ENCODE data around the gene ARHGAP26. TPM values are rescaled to one million over a fixed set of nuclear protein-coding genes. Genes with fewer than 3 reads are reported as not detected.

The ARHGAP26 gene
- total RNA-seq, 4 donors from 2014 or later = 11.1 to 36.1 (median 21.8) TPM

DNA sequence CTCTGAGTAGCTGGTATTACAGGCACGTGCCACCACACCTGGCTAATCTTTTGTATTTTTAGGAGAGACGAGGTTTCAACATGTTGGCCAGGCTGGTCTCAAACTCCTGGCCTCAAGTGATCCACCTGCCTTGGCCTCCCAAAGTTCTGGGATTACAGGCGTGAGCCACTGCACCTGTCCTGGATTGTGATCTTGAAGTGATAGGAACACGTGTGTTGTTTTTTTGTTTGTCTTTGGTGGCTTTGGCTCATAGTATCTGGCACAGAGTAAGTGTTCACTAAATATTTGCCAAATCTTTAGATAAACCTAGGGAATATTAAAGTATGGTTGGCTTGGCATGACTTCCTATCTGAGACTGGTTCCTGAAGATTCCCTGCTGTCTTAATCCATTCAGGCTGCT lies 172.7 kb downstream of the ARHGAP26 start:
- TF ChIP-seq POLR2AphosphoS5 (IDR thresholded peaks at IDR 0.05) = no peak
- TF ChIP-seq POLR2A (IDR thresholded peaks at IDR 0.05) = no peak
- TF ChIP-seq EP300 (IDR thresholded peaks at IDR 0.05) = no peak
- TF ChIP-seq, protein P1, sequence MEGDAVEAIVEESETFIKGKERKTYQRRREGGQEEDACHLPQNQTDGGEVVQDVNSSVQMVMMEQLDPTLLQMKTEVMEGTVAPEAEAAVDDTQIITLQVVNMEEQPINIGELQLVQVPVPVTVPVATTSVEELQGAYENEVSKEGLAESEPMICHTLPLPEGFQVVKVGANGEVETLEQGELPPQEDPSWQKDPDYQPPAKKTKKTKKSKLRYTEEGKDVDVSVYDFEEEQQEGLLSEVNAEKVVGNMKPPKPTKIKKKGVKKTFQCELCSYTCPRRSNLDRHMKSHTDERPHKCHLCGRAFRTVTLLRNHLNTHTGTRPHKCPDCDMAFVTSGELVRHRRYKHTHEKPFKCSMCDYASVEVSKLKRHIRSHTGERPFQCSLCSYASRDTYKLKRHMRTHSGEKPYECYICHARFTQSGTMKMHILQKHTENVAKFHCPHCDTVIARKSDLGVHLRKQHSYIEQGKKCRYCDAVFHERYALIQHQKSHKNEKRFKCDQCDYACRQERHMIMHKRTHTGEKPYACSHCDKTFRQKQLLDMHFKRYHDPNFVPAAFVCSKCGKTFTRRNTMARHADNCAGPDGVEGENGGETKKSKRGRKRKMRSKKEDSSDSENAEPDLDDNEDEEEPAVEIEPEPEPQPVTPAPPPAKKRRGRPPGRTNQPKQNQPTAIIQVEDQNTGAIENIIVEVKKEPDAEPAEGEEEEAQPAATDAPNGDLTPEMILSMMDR (IDR thresholded peaks at IDR 0.05) = no peak
- H3K27ac ChIP-seq = no peak overlapping the region
- no peak for DNase-seq (ENCODE audit: low spot score in 2 of 2)
- 70% methylated on average over 4 of the region's 4 CpGs for WGBS
- no peaks in the 10 kb centered on the region for H3K9me3 ChIP-seq
- H3K27me3 ChIP-seq = no peaks in the 10 kb centered on the region
- H3K4me3 ChIP-seq = no peak overlapping the region
- no peaks in the 10 kb centered on the region for H3K36me3 ChIP-seq
- peaks cover 6% of the 10 kb centered on the region for H3K4me1 ChIP-seq

- WGBS = 36% methylated on average over 1 of the region's 1 CpG
- TF ChIP-seq POLR2A (IDR thresholded peaks at IDR 0.05) = no peak
- TF ChIP-seq, protein P1 (IDR thresholded peaks at IDR 0.05) = no peak
- TF ChIP-seq POLR2AphosphoS5 (IDR thresholded peaks at IDR 0.05) = no peak
- no peak for TF ChIP-seq EP300 (IDR thresholded peaks at IDR 0.05)
Measured at GRCh38 chr5:142944140-142944539, 174.0 kb downstream of the ARHGAP26 start.

GRCh38 chr5:142945321-142945720 lies 175.1 kb downstream of the ARHGAP26 start:
- Histone ChIP-seq H3K27me3 (no peaks in the 10 kb centered on the region), H3K36me3 (no peaks in the 10 kb centered on the region), H3K4me3 (no peak overlapping the region), H3K9me3 (no peaks in the 10 kb centered on the region), H3K27ac (no peak overlapping the region), H3K4me1 (peaks cover 6% of the 10 kb centered on the region)
- no peak for DNase-seq (ENCODE audit: low spot score in 2 of 2)
- no peak for TF ChIP-seq EP300 (IDR thresholded peaks at IDR 0.05)
- no peak for TF ChIP-seq POLR2AphosphoS5 (IDR thresholded peaks at IDR 0.05)
- TF ChIP-seq POLR2A (IDR thresholded peaks at IDR 0.05) = no peak
- TF ChIP-seq, protein P1 (IDR thresholded peaks at IDR 0.05) = no peak
- WGBS = 78% methylated on average over 3 of the region's 3 CpGs

More at GRCh38 chr5:142944140-142944539, 174.0 kb downstream of the ARHGAP26 start:
- Histone ChIP-seq H3K4me3 (no peak overlapping the region), H3K27me3 (no peaks in the 10 kb centered on the region), H3K9me3 (no peaks in the 10 kb centered on the region), H3K27ac (no peak overlapping the region), H3K4me1 (peaks cover 6% of the 10 kb centered on the region), H3K36me3 (no peaks in the 10 kb centered on the region)
- no peak for DNase-seq (ENCODE audit: low spot score in 2 of 2)

DNA sequence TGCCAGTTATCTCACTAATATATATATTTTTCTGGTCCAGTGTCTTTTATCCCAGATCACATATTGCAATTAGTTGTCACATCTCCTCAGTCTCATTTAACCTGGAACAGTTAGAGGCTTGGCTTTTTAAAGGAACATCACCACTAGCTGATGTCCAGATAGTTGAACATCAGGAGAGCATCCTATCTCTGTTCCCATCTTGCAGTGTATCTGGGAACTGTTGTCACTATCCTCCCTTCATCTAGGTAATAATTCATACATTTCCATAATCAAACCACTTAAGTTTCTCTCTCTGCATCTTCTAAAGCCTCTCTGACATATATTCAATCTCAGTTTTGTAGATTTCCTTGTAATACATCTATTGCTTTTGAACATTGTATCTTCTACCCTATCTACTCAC lies 175.7 kb downstream of the ARHGAP26 start:
- Histone ChIP-seq H3K9me3 (no peaks in the 10 kb centered on the region), H3K4me3 (no peak overlapping the region), H3K4me1 (peaks cover 6% of the 10 kb centered on the region), H3K27me3 (no peaks in the 10 kb centered on the region), H3K27ac (no peak overlapping the region), H3K36me3 (no peaks in the 10 kb centered on the region)
- no peak for DNase-seq (ENCODE audit: low spot score in 2 of 2)
- TF ChIP-seq POLR2A (IDR thresholded peaks at IDR 0.05) (no peak), POLR2AphosphoS5 (IDR thresholded peaks at IDR 0.05) (no peak), EP300 (IDR thresholded peaks at IDR 0.05) (no peak)
- TF ChIP-seq, protein P1 (IDR thresholded peaks at IDR 0.05) = no peak

DNA sequence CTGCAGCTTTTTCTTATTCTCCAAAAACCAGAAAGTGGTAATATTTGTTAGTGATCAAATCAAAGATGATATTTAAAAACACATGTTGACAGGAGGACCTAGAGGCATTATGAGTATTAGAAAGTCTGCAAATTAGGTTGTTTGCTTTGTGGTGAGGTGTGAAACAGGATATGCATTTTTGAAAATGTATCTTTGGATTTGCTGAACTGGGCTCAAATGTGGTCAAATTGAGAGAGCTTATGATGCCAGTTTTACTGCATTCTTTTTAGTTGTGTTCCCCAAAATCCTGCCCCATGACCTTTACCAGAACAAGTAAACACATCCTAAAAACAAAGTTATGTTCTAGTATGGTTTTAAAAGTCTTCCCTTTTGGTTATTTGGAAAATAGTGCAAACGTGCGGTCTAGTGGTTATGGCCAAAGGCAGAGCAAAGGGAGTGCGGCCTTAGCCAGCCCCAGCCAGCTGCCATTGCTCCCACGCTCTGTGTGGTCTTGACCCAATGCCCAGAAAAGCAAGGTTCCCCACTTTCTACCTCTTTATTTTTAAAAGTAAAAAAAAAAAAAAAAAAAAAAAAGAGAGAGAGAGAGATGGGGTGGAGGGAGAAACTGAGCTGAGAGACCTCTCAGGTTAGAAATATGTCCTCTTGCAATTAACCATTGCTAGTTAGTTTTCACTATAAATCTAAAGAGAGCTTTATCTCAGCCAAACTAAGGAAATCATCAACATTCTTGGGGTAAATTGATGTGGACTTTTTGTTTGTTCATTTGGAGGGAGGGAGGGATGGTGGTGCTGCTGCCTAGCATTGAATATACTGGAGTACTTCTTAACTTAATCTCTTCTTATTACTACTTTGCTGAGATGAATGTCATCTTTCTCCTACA lies 176.6 kb downstream of the ARHGAP26 start:
- no peaks in the 10 kb centered on the region for H3K36me3 ChIP-seq
- WGBS = 85% methylated on average over 4 of the region's 4 CpGs
- no peaks in the 10 kb centered on the region for H3K9me3 ChIP-seq
- no peaks in the 10 kb centered on the region for H3K27me3 ChIP-seq
- H3K4me3 ChIP-seq = no peak overlapping the region
- no peak for DNase-seq (ENCODE audit: low spot score in 2 of 2)
- peaks cover 6% of the 10 kb centered on the region for H3K4me1 ChIP-seq
- TF ChIP-seq, protein P1 (IDR thresholded peaks at IDR 0.05) = no peak
- no peak for TF ChIP-seq POLR2AphosphoS5 (IDR thresholded peaks at IDR 0.05)
- TF ChIP-seq POLR2A (IDR thresholded peaks at IDR 0.05) = no peak
- no peak for TF ChIP-seq EP300 (IDR thresholded peaks at IDR 0.05)
- H3K27ac ChIP-seq = no peak overlapping the region
